HepG2 (cell line): ENCODE measurements around the gene OS9. TPM values are rescaled to one million over a fixed set of nuclear protein-coding genes. Genes with fewer than 3 reads are reported as not detected.

Source experiments
- ATF6 ChIP-seq: sonication (generic); formaldehyde crosslinking; conservative IDR thresholded peaks from 2 replicates; pipeline ENCODE4 v1.4.0; 2020; ENCODE audit warnings: missing genetic modification reagents
- DDIT3 ChIP-seq: sonication (generic); formaldehyde crosslinking; IDR thresholded peaks from 2 replicates; pipeline ENCODE4 v1.4.0; 2020; ENCODE audit warnings: mild to moderate bottlenecking, missing genetic modification reagents
- ELF3 ChIP-seq: IDR thresholded peaks from 2 replicates; pipeline ENCODE4 v1.6.1; 2016; ENCODE audit warnings: missing genetic modification reagents, missing compliant biosample characterization
- NONO ChIP-seq, 2 experiments: fragments of 450-650 bp in 1 of 2; sonication (generic) in 1 of 2; formaldehyde crosslinking in 1 of 2; IDR thresholded peaks in 1 of 2; conservative IDR thresholded peaks in 1 of 2; 2 replicates each; pipeline versions ENCODE4 v1.6.1 to v1.8.0; 2017 to 2022; ENCODE audit warnings: mild to moderate bottlenecking in 1 of 2, missing genetic modification reagents in 1 of 2, moderate library complexity in 1 of 2
- NR3C1 ChIP-seq: sonication (generic); formaldehyde crosslinking; IDR thresholded peaks from 2 replicates; pipeline ENCODE4 v1.4.0; 2020; ENCODE audit warnings: missing genetic modification reagents
- RNF219 ChIP-seq: sonication (generic); formaldehyde crosslinking; IDR thresholded peaks from 2 replicates; pipeline ENCODE4 v1.5.0; 2020; ENCODE audit warnings: mild to moderate bottlenecking, missing genetic modification reagents
- ZNF296 ChIP-seq: sonication (generic); formaldehyde crosslinking; conservative IDR thresholded peaks from 2 replicates; pipeline ENCODE4 v1.5.0; 2020; ENCODE audit warnings: mild to moderate bottlenecking, missing genetic modification reagents
- ZNF781 ChIP-seq: sonication (generic); formaldehyde crosslinking; IDR thresholded peaks from 2 replicates; pipeline ENCODE4 v1.5.1; 2020; ENCODE audit warnings: borderline replicate concordance, mild to moderate bottlenecking, missing genetic modification reagents; ENCODE audit errors: not compliant biosample characterization
- polyA plus RNA-seq, 8 experiments: library from polyadenylated mRNA; depleted of rRNA in 3 of 8; stranded (reverse) in 7 of 8; unstranded in 1 of 8; fragments of >200 nt; fragmentation: Illumina TruSeq in 4 of 8; extraction: Trizol in 4 of 8; gene quantifications; 2 replicates each; pipeline versions ENCODE4 v1.2.1 to v1.2.3, GENCODE V29; 2011 to 2016; ENCODE audit warnings: low read depth in 4 of 8, missing spikeins in 1 of 8, mixed read lengths in 1 of 8; ENCODE audit not compliant: insufficient read depth in 1 of 8
- total RNA-seq, 5 experiments: library from RNA; depleted of rRNA; stranded (reverse); fragments of >200 nt; fragmentation: Illumina TruSeq; extraction: Trizol; gene quantifications; 2 replicates each; pipeline ENCODE4 v1.2.3, GENCODE V29; 2016; ENCODE audit warnings: low read depth in 1 of 5
- TF ChIP-seq, protein P1 (sequence below): sonication (generic); formaldehyde crosslinking; IDR thresholded peaks from 2 replicates; pipeline ENCODE4 v1.4.0; 2020; ENCODE audit warnings: missing genetic modification reagents, borderline replicate concordance

The OS9 gene
- total and polyA plus RNA-seq, 2 of the 13 experiments (the other 11 are each of a cell fraction or from before 2014, with no cell fraction given), result 156 to 206 TPM

GRCh38 chr12:57751788-57752667 is 58.1 kb downstream of the OS9 start, which contains the start of gene CDK4 (continued):
- no peak for TF ChIP-seq ATF6 (CRISPR knock-in tag)
- TF ChIP-seq NONO (IDR thresholded peaks at IDR 0.05), result no peak
- peak; percentile 97 for TF ChIP-seq NONO (CRISPR knock-in tag; conservative IDR thresholded peaks at IDR 0.05)
- no peak for TF ChIP-seq NR3C1 (CRISPR knock-in tag)
- peak; percentile 31; the same call in 1 of the 2 replicates for TF ChIP-seq ELF3
- TF ChIP-seq ZNF781 (CRISPR knock-in tag), result peak; percentile 83
- TF ChIP-seq, protein P1, sequence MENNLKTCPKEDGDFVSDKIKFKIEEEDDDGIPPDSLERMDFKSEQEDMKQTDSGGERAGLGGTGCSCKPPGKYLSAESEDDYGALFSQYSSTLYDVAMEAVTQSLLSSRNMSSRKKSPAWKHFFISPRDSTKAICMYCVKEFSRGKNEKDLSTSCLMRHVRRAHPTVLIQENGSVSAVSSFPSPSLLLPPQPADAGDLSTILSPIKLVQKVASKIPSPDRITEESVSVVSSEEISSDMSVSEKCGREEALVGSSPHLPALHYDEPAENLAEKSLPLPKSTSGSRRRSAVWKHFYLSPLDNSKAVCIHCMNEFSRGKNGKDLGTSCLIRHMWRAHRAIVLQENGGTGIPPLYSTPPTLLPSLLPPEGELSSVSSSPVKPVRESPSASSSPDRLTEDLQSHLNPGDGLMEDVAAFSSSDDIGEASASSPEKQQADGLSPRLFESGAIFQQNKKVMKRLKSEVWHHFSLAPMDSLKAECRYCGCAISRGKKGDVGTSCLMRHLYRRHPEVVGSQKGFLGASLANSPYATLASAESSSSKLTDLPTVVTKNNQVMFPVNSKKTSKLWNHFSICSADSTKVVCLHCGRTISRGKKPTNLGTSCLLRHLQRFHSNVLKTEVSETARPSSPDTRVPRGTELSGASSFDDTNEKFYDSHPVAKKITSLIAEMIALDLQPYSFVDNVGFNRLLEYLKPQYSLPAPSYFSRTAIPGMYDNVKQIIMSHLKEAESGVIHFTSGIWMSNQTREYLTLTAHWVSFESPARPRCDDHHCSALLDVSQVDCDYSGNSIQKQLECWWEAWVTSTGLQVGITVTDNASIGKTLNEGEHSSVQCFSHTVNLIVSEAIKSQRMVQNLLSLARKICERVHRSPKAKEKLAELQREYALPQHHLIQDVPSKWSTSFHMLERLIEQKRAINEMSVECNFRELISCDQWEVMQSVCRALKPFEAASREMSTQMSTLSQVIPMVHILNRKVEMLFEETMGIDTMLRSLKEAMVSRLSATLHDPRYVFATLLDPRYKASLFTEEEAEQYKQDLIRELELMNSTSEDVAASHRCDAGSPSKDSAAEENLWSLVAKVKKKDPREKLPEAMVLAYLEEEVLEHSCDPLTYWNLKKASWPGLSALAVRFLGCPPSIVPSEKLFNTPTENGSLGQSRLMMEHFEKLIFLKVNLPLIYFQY (CRISPR knock-in tag), result peak; percentile 36; the same call in 1 of the 2 replicates
- TF ChIP-seq ZNF296 (CRISPR knock-in tag), result no peak
- TF ChIP-seq RNF219, result no peak
- TF ChIP-seq DDIT3 (CRISPR knock-in tag), result no peak
